IPS-18a (cell line): ENCODE measurements around the gene LMLN.
A peak's percentile ranks its signal among the peaks of the same experiment; 100 is the strongest.
"Not testable (repeated sequence)": the region's sequence is repeated elsewhere in the genome, so short reads cannot be mapped to it uniquely, and the experiment has no call there.

Experiments
- H3K27ac ChIP-seq: one replicate; pipeline ENCODE4 v1.5.1; 2013; ENCODE audit warnings: low read length
- H3K27me3 ChIP-seq: one replicate; pipeline ENCODE4 v1.6.1; 2013; ENCODE audit warnings: mild to moderate bottlenecking, low read length; ENCODE audit not compliant: control insufficient read depth, insufficient read depth
- H3K36me3 ChIP-seq: one replicate; pipeline ENCODE4 v1.6.1; 2013; ENCODE audit warnings: low read depth, low read length; ENCODE audit not compliant: control insufficient read depth
- H3K4me1 ChIP-seq: one replicate; pipeline ENCODE4 v1.6.1; 2013; ENCODE audit warnings: low read depth, low read length; ENCODE audit not compliant: control insufficient read depth
- H3K4me3 ChIP-seq: one replicate; pipeline ENCODE4 v1.5.1; 2013; ENCODE audit warnings: low read length
- H3K9ac ChIP-seq: one replicate; pipeline ENCODE4 v1.6.1; 2013; ENCODE audit warnings: mild to moderate bottlenecking, low read length, moderate library complexity
- H3K9me3 ChIP-seq: one replicate; pipeline ENCODE4 v1.6.1; 2013; ENCODE audit warnings: low read depth, low read length; ENCODE audit not compliant: control insufficient read depth

Gene LMLN

DNA sequence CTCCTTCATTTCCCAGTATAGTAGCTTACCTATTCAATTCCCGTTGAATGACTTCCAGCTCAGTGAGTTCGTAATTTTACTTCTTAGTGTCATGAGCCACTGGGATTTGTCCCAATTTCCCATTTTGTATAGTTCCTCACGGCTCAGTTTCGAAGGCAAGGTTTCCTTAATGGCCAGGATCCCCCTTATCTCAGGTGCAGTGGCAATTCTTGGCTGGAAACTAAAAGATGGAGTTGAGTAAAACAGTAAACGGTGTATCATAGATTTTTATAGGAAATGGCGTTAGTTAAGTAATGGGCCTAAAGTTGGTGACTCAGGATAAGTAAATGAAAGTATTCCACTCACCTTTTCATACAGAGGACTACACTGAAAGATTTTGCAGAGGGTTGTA, 522 bp upstream of the LMLN start:
- H3K4me1 ChIP-seq = peaks cover 12% of the 10 kb centered on the region
- H3K27ac ChIP-seq = no peak overlapping the region
- peaks cover 20% of the 10 kb centered on the region for H3K36me3 ChIP-seq
- peak overlapping the region; percentile 57 for H3K9ac ChIP-seq
- H3K9me3 ChIP-seq = no peaks in the 10 kb centered on the region
- H3K4me3 ChIP-seq = peak overlapping the region; percentile 78
- peaks cover 4% of the 10 kb centered on the region for H3K27me3 ChIP-seq

- H3K27me3 ChIP-seq = peaks cover 4% of the 10 kb centered on the region
- no peaks in the 10 kb centered on the region for H3K9me3 ChIP-seq
- peaks cover 12% of the 10 kb centered on the region for H3K4me1 ChIP-seq
- H3K27ac ChIP-seq = no peak overlapping the region
- peak overlapping the region; percentile 78 for H3K4me3 ChIP-seq
- H3K9ac ChIP-seq = peak overlapping the region; percentile 73
- peaks cover 6% of the 10 kb centered on the region for H3K36me3 ChIP-seq
Observed at GRCh38 chr3:197960694-197961581, 921 bp downstream of the LMLN start.

DNA sequence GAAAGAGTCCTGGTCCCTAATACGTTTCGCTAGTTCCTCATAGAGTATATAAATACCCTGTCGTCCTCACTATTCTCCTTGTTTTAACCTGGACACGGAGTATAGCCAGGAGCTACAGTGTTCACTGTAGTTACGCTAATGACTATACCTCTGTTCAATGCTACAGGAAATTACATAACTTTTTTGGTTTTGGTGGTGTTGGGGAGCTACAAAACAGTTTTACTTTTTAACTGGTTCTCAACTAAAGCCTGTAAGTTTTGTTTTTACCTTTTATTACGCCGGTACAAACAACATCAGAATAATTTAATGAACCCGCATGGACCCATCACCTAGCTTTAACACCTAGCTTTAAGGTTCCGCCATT, 1.5 kb downstream of the LMLN start:
- no peaks in the 10 kb centered on the region for H3K36me3 ChIP-seq
- peaks cover 12% of the 10 kb centered on the region for H3K4me1 ChIP-seq
- no peak overlapping the region for H3K4me3 ChIP-seq
- no peak overlapping the region for H3K9ac ChIP-seq
- H3K27me3 ChIP-seq = peaks cover 4% of the 10 kb centered on the region
- peaks cover 2% of the 10 kb centered on the region for H3K9me3 ChIP-seq
- no peak overlapping the region for H3K27ac ChIP-seq

GRCh38 chr3:197963019-197963637, 3.1 kb downstream of the LMLN start:
- H3K36me3 ChIP-seq = no peaks in the 10 kb centered on the region
- no peak overlapping the region for H3K4me3 ChIP-seq
- peaks cover 5% of the 10 kb centered on the region for H3K9me3 ChIP-seq
- H3K27me3 ChIP-seq = peaks cover 4% of the 10 kb centered on the region
- peaks cover 12% of the 10 kb centered on the region for H3K4me1 ChIP-seq
- H3K27ac ChIP-seq = no peak overlapping the region
- no peak overlapping the region for H3K9ac ChIP-seq

DNA sequence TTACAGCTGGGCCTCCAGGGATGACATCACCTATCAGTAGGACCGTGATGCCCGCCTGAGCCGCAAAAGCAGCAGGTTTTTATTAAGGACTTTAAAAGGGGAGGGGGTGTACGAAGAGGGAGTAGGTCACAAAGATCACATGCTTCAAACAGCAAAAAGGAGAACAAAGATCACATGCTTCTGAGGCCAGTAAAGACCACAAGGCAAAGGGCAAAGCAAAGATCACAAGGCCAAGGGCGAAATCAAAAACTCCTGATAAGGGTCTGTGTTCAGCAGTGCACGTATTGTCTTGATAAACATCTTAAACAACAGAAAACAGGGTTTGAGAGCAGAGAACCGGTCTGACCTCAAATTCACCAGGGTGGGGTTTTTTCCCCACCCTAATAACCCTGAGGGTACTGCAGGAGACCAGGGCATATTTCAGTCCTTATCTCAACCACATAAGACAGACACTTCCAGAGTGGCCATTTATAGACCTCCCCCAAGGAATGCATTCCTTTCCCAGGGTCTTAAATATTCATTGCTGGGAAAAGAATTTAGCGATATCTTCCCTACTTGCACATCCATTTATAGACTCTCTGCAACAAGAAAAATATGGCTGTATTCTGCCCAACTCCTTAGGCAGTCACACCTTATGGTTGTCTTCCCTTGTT, 7.4 kb downstream of the LMLN start:
- not testable (repeated sequence) for H3K4me1 ChIP-seq, H3K9ac ChIP-seq, H3K27me3 ChIP-seq, H3K9me3 ChIP-seq, H3K36me3 ChIP-seq, H3K4me3 ChIP-seq, H3K27ac ChIP-seq

DNA sequence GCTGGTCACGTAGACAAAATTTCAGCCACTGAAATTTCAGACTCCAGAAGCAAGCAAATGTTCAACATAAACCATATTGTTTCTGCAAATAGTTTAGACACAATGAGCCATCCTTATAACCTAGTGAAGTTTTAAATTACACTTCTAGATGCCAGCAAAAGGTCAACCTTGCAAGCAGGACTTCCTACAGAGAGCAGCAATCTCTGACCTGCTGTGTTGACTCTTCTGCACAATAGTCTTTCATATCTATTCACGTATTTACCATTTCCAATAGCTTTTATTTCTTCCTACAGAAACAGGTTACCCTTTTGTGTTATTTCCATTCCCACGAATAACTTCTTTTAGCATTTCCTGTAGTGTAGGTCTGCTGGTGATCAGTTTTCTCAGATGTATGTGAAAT, 10.6 kb downstream of the LMLN start:
- Histone ChIP-seq H3K27ac (no peak overlapping the region), H3K9me3 (peaks cover 9% of the 10 kb centered on the region)

DNA sequence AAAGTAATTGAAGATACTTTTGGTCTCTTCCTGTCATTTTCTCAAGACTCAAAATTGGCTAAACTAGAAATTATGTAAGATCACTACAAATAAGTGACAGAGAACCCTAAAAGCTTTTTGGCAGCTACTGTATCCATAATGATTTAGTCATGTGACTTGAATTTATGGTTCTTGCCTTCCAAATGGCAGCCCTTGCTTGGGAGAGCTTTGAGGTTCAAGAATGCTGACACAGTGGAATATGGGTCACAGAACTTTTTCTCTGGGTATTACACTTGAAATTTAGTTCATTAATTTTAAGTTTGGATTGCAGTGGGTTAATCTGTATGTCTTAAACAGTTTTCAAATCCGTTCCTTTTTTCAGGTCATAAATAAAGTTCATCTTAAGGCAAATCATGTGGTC, 14.0 kb downstream of the LMLN start:
- Histone ChIP-seq H3K9me3 (peaks cover 4% of the 10 kb centered on the region), H3K4me1 (no peaks in the 10 kb centered on the region), H3K27ac (no peak overlapping the region), H3K36me3 (no peaks in the 10 kb centered on the region), H3K4me3 (no peak overlapping the region), H3K27me3 (no peaks in the 10 kb centered on the region), H3K9ac (no peak overlapping the region)

More for the DNA sequence above, 10.6 kb downstream of the LMLN start:
- Histone ChIP-seq H3K9ac (no peak overlapping the region), H3K36me3 (no peaks in the 10 kb centered on the region), H3K27me3 (no peaks in the 10 kb centered on the region), H3K4me3 (no peak overlapping the region), H3K4me1 (no peaks in the 10 kb centered on the region)

GRCh38 chr3:197975311-197975710, 15.3 kb downstream of the LMLN start:
- Histone ChIP-seq H3K9ac (no peak overlapping the region), H3K27me3 (no peaks in the 10 kb centered on the region), H3K27ac (no peak overlapping the region), H3K9me3 (peaks cover 4% of the 10 kb centered on the region), H3K4me3 (no peak overlapping the region), H3K4me1 (no peaks in the 10 kb centered on the region), H3K36me3 (no peaks in the 10 kb centered on the region)

- no peaks in the 10 kb centered on the region for H3K27me3 ChIP-seq
- H3K4me1 ChIP-seq = no peaks in the 10 kb centered on the region
- no peaks in the 10 kb centered on the region for H3K9me3 ChIP-seq
- H3K27ac ChIP-seq = no peak overlapping the region
- H3K9ac ChIP-seq = no peak overlapping the region
- no peak overlapping the region for H3K4me3 ChIP-seq
- H3K36me3 ChIP-seq = no peaks in the 10 kb centered on the region
Observed at GRCh38 chr3:197983076-197983475, 23.1 kb downstream of the LMLN start.

DNA sequence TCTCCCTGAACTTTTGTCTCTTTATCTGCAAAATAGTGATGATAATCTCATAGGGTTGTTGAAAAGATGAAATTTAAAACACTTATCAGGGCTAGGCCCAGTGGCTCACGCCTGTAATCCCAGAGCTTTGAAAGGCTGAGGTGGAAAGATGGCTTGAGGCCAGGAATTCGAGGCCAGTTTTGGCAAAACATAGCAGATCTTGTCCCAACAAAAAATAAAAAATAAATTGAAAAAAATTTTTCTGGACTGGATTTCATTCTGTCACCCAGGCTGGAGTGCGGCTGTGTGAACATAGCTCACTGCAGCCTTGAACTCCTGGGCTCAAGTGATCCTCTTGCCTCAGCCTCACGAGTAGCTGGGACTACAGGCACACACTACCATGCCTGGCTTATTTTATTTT, 29.6 kb downstream of the LMLN start:
- Histone ChIP-seq H3K9me3 (no peaks in the 10 kb centered on the region), H3K27me3 (no peaks in the 10 kb centered on the region), H3K9ac (no peak overlapping the region), H3K27ac (no peak overlapping the region), H3K36me3 (no peaks in the 10 kb centered on the region), H3K4me1 (no peaks in the 10 kb centered on the region), H3K4me3 (no peak overlapping the region)

- Histone ChIP-seq H3K27me3 (no peaks in the 10 kb centered on the region), H3K36me3 (no peaks in the 10 kb centered on the region), H3K4me1 (no peaks in the 10 kb centered on the region), H3K4me3 (no peak overlapping the region), H3K27ac (no peak overlapping the region), H3K9me3 (no peaks in the 10 kb centered on the region), H3K9ac (no peak overlapping the region)
Observed at GRCh38 chr3:197994736-197995135, 34.7 kb downstream of the LMLN start.
